Hepatocyte (in vitro differentiated cells): ENCODE data around the gene CRYBG3. TPM values are rescaled to one million over a fixed set of nuclear protein-coding genes. Genes with fewer than 3 reads are reported as not detected.

Source experiments
- DNase-seq: peaks from one replicate; pipeline ENCODE4 v3.0.0-alpha.2; 2016; ENCODE audit warnings: low spot score
- H2AFZ ChIP-seq: fragments of 200-600 bp; sonication (generic); 2 replicates; pipeline ENCODE4 v1.6.0; 2016; ENCODE audit warnings: antibody characterized with exemption, mild to moderate bottlenecking
- H3K27ac ChIP-seq: fragments of 200-600 bp; sonication (generic); 2 replicates; pipeline ENCODE4 v1.5.1; 2016; ENCODE audit warnings: mild to moderate bottlenecking
- H3K27me3 ChIP-seq: fragments of 200-600 bp; sonication (generic); 2 replicates; pipeline ENCODE4 v1.6.1; 2016
- H3K36me3 ChIP-seq: fragments of 200-600 bp; sonication (generic); replicated peaks from 2 replicates; pipeline ENCODE4 v1.5.1; 2016; ENCODE audit warnings: low read depth; ENCODE audit not compliant: insufficient read depth
- H3K4me1 ChIP-seq: fragments of 200-600 bp; sonication (generic); 2 replicates; pipeline ENCODE4 v1.5.1; 2016; ENCODE audit warnings: mild to moderate bottlenecking, moderate library complexity; ENCODE audit not compliant: insufficient read depth
- H3K4me2 ChIP-seq: fragments of 200-600 bp; sonication (generic); 2 replicates; pipeline ENCODE4 v1.6.0; 2016
- H3K4me3 ChIP-seq: fragments of 200-600 bp; sonication (generic); 2 replicates; pipeline ENCODE4 v1.5.1; 2016; ENCODE audit warnings: mild to moderate bottlenecking
- H3K79me2 ChIP-seq: fragments of 200-600 bp; sonication (generic); 2 replicates; pipeline ENCODE4 v1.6.0; 2017; ENCODE audit warnings: mild to moderate bottlenecking
- H3K9me2 ChIP-seq: fragments of 200-600 bp; sonication (generic); replicated peaks from 2 replicates; pipeline ENCODE4 v1.6.0; 2017; ENCODE audit warnings: mild to moderate bottlenecking; ENCODE audit not compliant: insufficient read depth
- H3K9me3 ChIP-seq: fragments of 200-600 bp; sonication (generic); 2 replicates; pipeline ENCODE4 v1.5.1; 2016; ENCODE audit warnings: low read depth, mild to moderate bottlenecking
- H4K20me1 ChIP-seq: fragments of 200-600 bp; sonication (generic); 2 replicates; pipeline ENCODE4 v1.6.0; 2016; ENCODE audit warnings: mild to moderate bottlenecking; ENCODE audit not compliant: insufficient read depth, poor library complexity, severe bottlenecking
- EZH2 ChIP-seq: fragments of 200-600 bp; sonication (generic); IDR thresholded peaks from 2 replicates; pipeline ENCODE4 v1.6.1; 2016; ENCODE audit warnings: antibody characterized with exemption, mild to moderate bottlenecking, borderline replicate concordance
- EZH2phosphoT487 ChIP-seq: fragments of 200-600 bp; sonication (generic); IDR thresholded peaks from one replicate; pipeline ENCODE4 v1.6.1; 2018; ENCODE audit warnings: antibody characterized with exemption, mild to moderate bottlenecking, low read depth, moderate library complexity; ENCODE audit not compliant: unreplicated experiment, severe bottlenecking
- WGBS: methylation state at CpG from one replicate; pipeline ENCODE4 v1.1.6; 2016; ENCODE audit warnings: low lambda C conversion rate; ENCODE audit errors: missing lambda C conversion rate; 5-methylcytosine and 5-hydroxymethylcytosine counted together
- polyA plus RNA-seq: library from polyadenylated mRNA; unstranded; fragments of >200 nt; fragmentation: Nextera tagmentation; extraction: Ambion mirVana; gene quantifications from 2 replicates; pipeline ENCODE4 v1.2.1, GENCODE V29; 2016
- total RNA-seq: library from RNA; depleted of rRNA; stranded (reverse); fragments of >200 nt; gene quantifications from 2 replicates; pipeline ENCODE4 v1.2.3, GENCODE V29; 2014
- TF ChIP-seq, protein P1 (sequence below): fragments of 200-600 bp; sonication (generic); IDR thresholded peaks from 2 replicates; pipeline ENCODE4 v1.5.1; 2016; ENCODE audit warnings: antibody characterized with exemption, mild to moderate bottlenecking; ENCODE audit not compliant: poor library complexity

The CRYBG3 gene
- total and polyA plus RNA-seq, 2 experiments from 2014 or later = 1.6 to 13.2 TPM

DNA sequence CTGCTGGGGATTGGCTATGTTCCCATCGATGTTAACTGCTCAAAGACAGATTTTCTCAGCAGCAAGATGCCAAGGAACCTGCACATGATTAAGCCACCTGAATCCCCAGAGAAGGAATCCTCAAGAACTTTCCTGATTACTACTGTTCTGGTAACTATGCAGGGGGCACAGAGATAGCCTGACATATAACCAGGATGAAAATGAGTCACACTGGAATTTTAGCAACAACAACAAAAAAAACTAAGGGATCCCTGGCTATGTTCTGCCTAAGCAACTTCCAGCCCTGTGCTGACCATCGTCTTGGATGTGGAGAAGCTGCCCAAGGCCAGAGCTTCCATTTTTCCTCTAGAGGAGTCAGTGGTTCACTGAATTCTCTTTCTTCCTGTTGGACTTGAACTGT, 136.6 kb downstream of the CRYBG3 start:
- Histone ChIP-seq H3K27ac (no peak overlapping the region), H3K36me3 (peaks cover 4% of the 10 kb centered on the region), H3K27me3 (no peaks in the 10 kb centered on the region), H3K9me2 (no peaks in the 10 kb centered on the region), H3K4me2 (no peak overlapping the region), H3K4me1 (no peaks in the 10 kb centered on the region), H2AFZ (no peak overlapping the region), H3K4me3 (no peak overlapping the region), H4K20me1 (no peaks in the 10 kb centered on the region), H3K79me2 (peaks cover 11% of the 10 kb centered on the region), H3K9me3 (no peaks in the 10 kb centered on the region)
- no peak for DNase-seq
- TF ChIP-seq, protein P1, sequence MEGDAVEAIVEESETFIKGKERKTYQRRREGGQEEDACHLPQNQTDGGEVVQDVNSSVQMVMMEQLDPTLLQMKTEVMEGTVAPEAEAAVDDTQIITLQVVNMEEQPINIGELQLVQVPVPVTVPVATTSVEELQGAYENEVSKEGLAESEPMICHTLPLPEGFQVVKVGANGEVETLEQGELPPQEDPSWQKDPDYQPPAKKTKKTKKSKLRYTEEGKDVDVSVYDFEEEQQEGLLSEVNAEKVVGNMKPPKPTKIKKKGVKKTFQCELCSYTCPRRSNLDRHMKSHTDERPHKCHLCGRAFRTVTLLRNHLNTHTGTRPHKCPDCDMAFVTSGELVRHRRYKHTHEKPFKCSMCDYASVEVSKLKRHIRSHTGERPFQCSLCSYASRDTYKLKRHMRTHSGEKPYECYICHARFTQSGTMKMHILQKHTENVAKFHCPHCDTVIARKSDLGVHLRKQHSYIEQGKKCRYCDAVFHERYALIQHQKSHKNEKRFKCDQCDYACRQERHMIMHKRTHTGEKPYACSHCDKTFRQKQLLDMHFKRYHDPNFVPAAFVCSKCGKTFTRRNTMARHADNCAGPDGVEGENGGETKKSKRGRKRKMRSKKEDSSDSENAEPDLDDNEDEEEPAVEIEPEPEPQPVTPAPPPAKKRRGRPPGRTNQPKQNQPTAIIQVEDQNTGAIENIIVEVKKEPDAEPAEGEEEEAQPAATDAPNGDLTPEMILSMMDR = no peak
- no peak for TF ChIP-seq EZH2phosphoT487
- no peak for TF ChIP-seq EZH2
- WGBS = 94% methylated on average over 2 of the region's 2 CpGs

DNA sequence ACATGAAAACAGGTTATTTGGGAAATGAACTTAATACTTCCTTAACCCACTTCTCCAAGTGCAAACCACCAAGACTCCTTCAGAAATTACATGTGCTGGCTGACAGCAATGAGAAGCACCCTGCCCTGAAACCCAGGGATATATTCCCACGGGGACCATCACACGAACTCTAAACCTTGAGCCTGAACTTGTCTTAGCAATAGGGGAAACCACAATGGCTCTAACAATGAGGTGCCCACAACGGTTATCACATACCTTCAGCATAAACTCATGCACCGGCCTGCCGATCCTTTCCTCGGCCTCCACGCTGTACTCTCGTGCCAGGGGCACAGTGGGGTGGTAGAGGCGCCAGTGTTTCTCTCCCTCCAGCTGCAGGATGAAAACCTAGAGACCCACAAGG, 137.0 kb downstream of the CRYBG3 start:
- peaks cover 14% of the 10 kb centered on the region for H3K79me2 ChIP-seq
- H2AFZ ChIP-seq = no peak overlapping the region
- 93% methylated on average over 9 of the region's 9 CpGs for WGBS
- H3K4me1 ChIP-seq = no peaks in the 10 kb centered on the region
- DNase-seq = no peak
- H3K4me3 ChIP-seq = no peak overlapping the region
- H3K27me3 ChIP-seq = no peaks in the 10 kb centered on the region
- peaks cover 4% of the 10 kb centered on the region for H3K36me3 ChIP-seq
- H4K20me1 ChIP-seq = no peaks in the 10 kb centered on the region
- H3K4me2 ChIP-seq = no peak overlapping the region
- H3K9me2 ChIP-seq = no peaks in the 10 kb centered on the region
- TF ChIP-seq, protein P1 = no peak
- no peak for TF ChIP-seq EZH2phosphoT487
- no peak for TF ChIP-seq EZH2
- H3K27ac ChIP-seq = no peak overlapping the region
- H3K9me3 ChIP-seq = no peaks in the 10 kb centered on the region

DNA sequence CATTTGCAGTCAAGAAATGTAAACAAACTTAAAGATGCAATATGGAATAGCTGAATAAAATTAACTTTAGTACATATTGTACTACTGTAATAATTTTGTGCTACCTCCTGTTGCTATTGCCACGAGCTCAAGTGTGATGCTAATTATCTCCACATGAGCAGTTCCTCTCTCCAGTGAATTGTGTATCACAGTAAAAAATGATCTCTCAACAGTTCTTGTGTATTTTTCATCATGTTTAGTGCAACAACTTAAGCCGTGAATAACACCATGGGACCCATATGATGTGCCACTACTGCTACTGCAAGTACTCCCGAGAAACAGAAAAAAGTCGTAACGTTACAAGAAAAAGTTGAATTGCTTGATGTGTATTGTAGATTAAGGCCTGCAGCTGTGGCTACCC, 138.1 kb downstream of the CRYBG3 start:
- H3K9me3 ChIP-seq = no peaks in the 10 kb centered on the region
- H3K36me3 ChIP-seq = peaks cover 4% of the 10 kb centered on the region
- H3K4me3 ChIP-seq = no peak overlapping the region
- TF ChIP-seq EZH2 = no peak
- DNase-seq = no peak
- H2AFZ ChIP-seq = no peak overlapping the region
- H3K4me1 ChIP-seq = no peaks in the 10 kb centered on the region
- no peaks in the 10 kb centered on the region for H3K9me2 ChIP-seq
- H4K20me1 ChIP-seq = no peaks in the 10 kb centered on the region
- H3K27ac ChIP-seq = no peak overlapping the region
- WGBS = 92% methylated on average over 5 of the region's 5 CpGs
- H3K27me3 ChIP-seq = no peaks in the 10 kb centered on the region
- H3K4me2 ChIP-seq = no peak overlapping the region
- H3K79me2 ChIP-seq = peaks cover 17% of the 10 kb centered on the region

DNA sequence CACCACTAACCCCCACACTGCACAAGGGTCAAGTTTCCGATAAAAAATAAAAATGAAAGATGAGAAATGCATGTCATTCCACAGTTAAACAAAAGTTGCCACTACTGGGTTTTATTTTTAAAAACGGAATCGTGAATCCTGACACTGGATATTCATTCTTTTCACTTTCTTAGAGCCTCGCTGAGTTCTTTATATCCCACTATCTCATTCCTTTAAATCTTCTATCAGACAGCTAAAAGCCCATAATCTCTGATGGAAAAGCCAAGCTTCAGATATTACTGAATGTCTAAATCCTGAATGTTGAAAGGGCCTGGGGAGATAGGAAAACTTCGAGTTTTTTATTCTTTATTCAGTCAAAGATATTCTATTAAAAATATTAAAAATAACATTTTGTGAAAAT, 138.7 kb downstream of the CRYBG3 start:
- H3K4me3 ChIP-seq = no peak overlapping the region
- no peaks in the 10 kb centered on the region for H3K27me3 ChIP-seq
- H3K9me3 ChIP-seq = no peaks in the 10 kb centered on the region
- no peak overlapping the region for H2AFZ ChIP-seq
- 66% methylated on average over 5 of the region's 5 CpGs for WGBS
- TF ChIP-seq, protein P1 = no peak
- TF ChIP-seq EZH2 (no peak), EZH2phosphoT487 (no peak)
- H3K4me2 ChIP-seq = peak overlapping the region; percentile 6
- peaks cover 18% of the 10 kb centered on the region for H3K79me2 ChIP-seq
- H4K20me1 ChIP-seq = no peaks in the 10 kb centered on the region
- no peaks in the 10 kb centered on the region for H3K9me2 ChIP-seq
- H3K36me3 ChIP-seq = peaks cover 4% of the 10 kb centered on the region
- DNase-seq = no peak
- H3K4me1 ChIP-seq = no peaks in the 10 kb centered on the region
- H3K27ac ChIP-seq = no peak overlapping the region
